Measurements from ENCODE around the gene CD38.

GRCh38 chr4:15875663-15876460, 97.7 kb downstream of the CD38 start:
- no peak for TF ChIP-seq CTCF (IDR thresholded peaks at IDR 0.05)
- TF ChIP-seq ZFX (IDR thresholded peaks at IDR 0.05; ENCODE audit: borderline replicate concordance) = no peak

All from 22Rv1 (cell line).